Astrocyte of the cerebellum (primary cell): ENCODE measurements around the gene TEAD4.
A peak's percentile ranks its signal among the peaks of the same experiment; 100 is the strongest.

Source experiments
- DNase-seq: peaks from one replicate; pipeline ENCODE4 v3.0.0-alpha.2; 2011; ENCODE audit warnings: low read depth
- H3K4me3 ChIP-seq: 2 replicates; pipeline ENCODE4 v1.5.1; 2011; ENCODE audit warnings: mild to moderate bottlenecking, low read depth, low read length, moderate library complexity
- CTCF ChIP-seq: IDR thresholded peaks from 2 replicates; pipeline ENCODE4 v1.5.1; 2012; ENCODE audit warnings: low read length, low read depth, moderate library complexity, mild to moderate bottlenecking; ENCODE audit errors: missing control alignments
- in situ Hi-C: cut with HindIII; loops from 2 replicates; pipeline ENCODE4 v1.10.0; 2017; ENCODE audit warnings: low sequenced_read_pairs

Gene TEAD4

GRCh38 chr12:2997989-2998670 lies 38.9 kb downstream of the TEAD4 start:
- H3K4me3 ChIP-seq = no peak overlapping the region
- no peak for DNase-seq
- no peak for TF ChIP-seq CTCF
- in situ Hi-C loops = no loop called here

DNA sequence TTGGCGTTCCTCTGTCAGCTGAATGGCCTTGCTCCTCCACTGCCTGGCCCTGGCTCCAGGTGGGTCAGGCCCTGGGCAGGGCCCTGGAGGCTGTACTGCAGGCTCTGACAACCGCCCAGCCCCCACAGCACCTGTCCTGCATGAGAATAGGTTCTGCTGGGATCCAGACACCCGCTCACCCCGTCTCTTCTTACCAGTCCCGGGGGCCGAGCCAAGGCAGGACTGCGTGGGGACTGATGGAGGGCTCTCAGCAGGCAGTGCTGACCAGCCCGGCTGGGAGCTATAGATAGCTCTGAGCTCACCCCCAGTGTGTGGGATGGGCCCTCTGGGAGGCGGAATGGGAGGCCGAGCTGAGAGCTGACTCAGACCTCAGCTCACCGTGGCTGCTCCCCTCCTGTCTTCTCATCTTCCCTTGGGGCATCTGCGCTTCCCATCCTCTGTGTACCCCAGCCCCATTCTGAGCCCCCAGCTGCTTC lies 39.6 kb downstream of the TEAD4 start:
- DNase-seq = peak; percentile 55
- H3K4me3 ChIP-seq = no peak overlapping the region
- in situ Hi-C loops = no loop called here
- TF ChIP-seq CTCF = no peak

- H3K4me3 ChIP-seq = no peak overlapping the region
- in situ Hi-C loops = no loop called here
- no peak for DNase-seq
- no peak for TF ChIP-seq CTCF
Measured at GRCh38 chr12:2999265-2999841, 40.2 kb downstream of the TEAD4 start.

DNA sequence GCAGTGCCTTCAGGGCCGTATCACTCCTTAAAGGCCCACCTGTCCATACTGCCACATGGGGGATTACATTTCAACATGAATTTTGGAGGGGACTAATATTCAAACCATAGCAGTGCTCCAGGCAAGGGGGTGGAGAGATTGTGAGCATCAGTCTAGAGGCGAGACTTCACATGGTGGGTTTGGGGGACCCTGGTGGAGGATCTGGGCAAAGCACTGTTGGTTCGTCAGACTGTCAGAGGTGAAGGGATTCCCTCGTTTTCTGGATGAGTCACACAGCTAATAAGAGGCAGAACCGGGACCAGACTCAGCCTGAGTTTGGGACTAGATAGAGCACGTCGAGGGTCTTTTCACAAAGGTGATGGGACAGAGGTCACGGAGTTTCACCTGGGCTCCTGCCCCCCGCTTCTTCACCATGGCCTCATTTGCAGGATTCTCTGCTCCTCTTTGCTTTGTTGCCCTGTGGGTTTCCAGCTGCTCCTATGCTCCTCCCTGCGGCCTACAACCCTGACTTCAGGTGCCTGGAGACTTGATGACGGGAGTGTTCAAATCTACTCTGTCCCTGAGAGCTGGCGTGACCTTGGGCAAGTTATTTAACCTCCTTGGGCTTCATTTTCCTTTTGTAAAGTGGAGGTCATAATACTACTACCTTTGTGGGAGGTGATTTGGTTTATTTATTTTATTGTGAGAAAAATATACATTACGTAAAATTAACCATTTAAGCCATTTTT lies 41.5 kb downstream of the TEAD4 start:
- no peak overlapping the region for H3K4me3 ChIP-seq
- in situ Hi-C loops = no loop called here
- no peak for DNase-seq
- TF ChIP-seq CTCF = peak; percentile 46

- in situ Hi-C loops = no loop called here
- TF ChIP-seq CTCF = no peak
- DNase-seq = no peak
- no peak overlapping the region for H3K4me3 ChIP-seq
Measured at GRCh38 chr12:3002646-3003045, 43.4 kb downstream of the TEAD4 start.

DNA sequence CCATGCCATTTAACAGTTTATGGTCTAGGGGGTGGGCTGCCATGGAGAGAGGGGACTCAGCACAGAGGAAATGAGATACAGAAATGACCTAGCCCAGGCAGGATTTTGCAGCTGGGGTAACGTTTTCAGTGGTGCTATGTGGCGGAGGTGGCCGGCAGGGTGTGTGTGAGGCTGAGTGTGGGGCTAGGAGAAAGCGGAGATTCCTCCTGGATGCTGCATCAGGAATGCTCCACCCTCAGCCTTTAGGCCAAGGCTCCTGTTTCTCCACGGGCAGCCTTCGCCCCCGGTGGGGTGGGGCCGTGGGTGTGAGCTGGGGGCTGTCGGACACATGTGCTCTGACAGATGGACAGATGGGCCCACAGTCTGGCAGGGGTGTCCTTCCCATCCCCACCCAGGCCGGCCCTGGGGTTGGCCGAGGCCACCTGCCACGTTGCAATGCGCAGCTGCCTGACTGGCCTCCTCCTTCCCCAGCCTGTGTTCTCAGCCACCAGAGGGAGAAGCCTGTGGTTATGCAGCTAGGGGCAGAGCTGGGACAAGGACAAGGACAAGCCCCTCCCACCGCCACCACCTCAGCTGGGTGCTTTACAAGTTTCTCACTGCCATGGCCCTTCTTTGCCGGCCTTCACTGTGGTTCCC lies 44.3 kb downstream of the TEAD4 start:
- in situ Hi-C loops = no loop called here
- DNase-seq = no peak
- H3K4me3 ChIP-seq = no peak overlapping the region
- peak; percentile 2 for TF ChIP-seq CTCF
